DND-41 (cell line): ENCODE results near the gene MAP4K5.

Source experiments
- ATAC-seq: fragments of 200-7000 bp; cut with Tn5 transposase; 3 replicates; pipeline ENCODE4 v1.9.1; 2021; ENCODE audit warnings: low read depth; ENCODE audit not compliant: insufficient read depth
- DNase-seq: peaks from one replicate; pipeline ENCODE4 v3.0.0-alpha.2; 2020
- H2AFZ ChIP-seq: 2 replicates; pipeline ENCODE4 v1.6.0; 2012; ENCODE audit warnings: low read depth, low read length
- H3K27ac ChIP-seq: 2 replicates; pipeline ENCODE4 v1.5.1; 2012; ENCODE audit warnings: low read length, inconsistent platforms
- H3K27me3 ChIP-seq: fragments of 200-600 bp; sonication (generic); 2 replicates; pipeline ENCODE4 v1.6.0; 2012; ENCODE audit warnings: low read length, mild to moderate bottlenecking, inconsistent platforms; ENCODE audit not compliant: insufficient read depth, poor library complexity
- H3K36me3 ChIP-seq: 2 replicates; pipeline ENCODE4 v1.5.1; 2012; ENCODE audit warnings: low read length, inconsistent platforms; ENCODE audit not compliant: insufficient read depth
- H3K4me1 ChIP-seq: 2 replicates; pipeline ENCODE4 v1.5.1; 2012; ENCODE audit warnings: mild to moderate bottlenecking, low read length; ENCODE audit not compliant: insufficient read depth
- H3K4me2 ChIP-seq: 2 replicates; pipeline ENCODE4 v1.6.0; 2012; ENCODE audit warnings: mild to moderate bottlenecking, moderate library complexity, low read length, inconsistent platforms; ENCODE audit not compliant: insufficient read depth
- H3K4me3 ChIP-seq, 2 experiments: fragments of 200-600 bp in 1 of 2; shearing (Covaris generic) in 1 of 2; 2 replicates each; pipeline ENCODE4 v1.5.1; 2012 to 2016; ENCODE audit warnings: inconsistent platforms in 2 of 2, low read length in 2 of 2, mild to moderate bottlenecking in 2 of 2, low read depth in 1 of 2, moderate library complexity in 1 of 2
- H3K79me2 ChIP-seq: 2 replicates; pipeline ENCODE4 v1.6.0; 2012; ENCODE audit warnings: low read length, inconsistent platforms; ENCODE audit not compliant: insufficient read depth
- H3K9ac ChIP-seq: 2 replicates; pipeline ENCODE4 v1.6.0; 2012; ENCODE audit warnings: low read depth, mild to moderate bottlenecking, inconsistent platforms, low read length, moderate library complexity
- H3K9me3 ChIP-seq: 2 replicates; pipeline ENCODE4 v1.5.1; 2012; ENCODE audit warnings: low read length, moderate library complexity, mild to moderate bottlenecking, inconsistent platforms; ENCODE audit not compliant: insufficient read depth, severe bottlenecking
- H4K20me1 ChIP-seq: 2 replicates; pipeline ENCODE4 v1.6.0; 2012; ENCODE audit warnings: low read length; ENCODE audit not compliant: insufficient read depth
- EZH2 ChIP-seq: IDR thresholded peaks from 3 replicates; pipeline ENCODE4 v1.6.1; 2012; ENCODE audit warnings: borderline replicate concordance, low read depth, mild to moderate bottlenecking, moderate library complexity, low read length, inconsistent platforms; ENCODE audit not compliant: severe bottlenecking
- TF ChIP-seq, protein P1 (sequence below): IDR thresholded peaks from 2 replicates; pipeline ENCODE4 v1.5.1; 2012; ENCODE audit warnings: borderline replicate concordance, low read length, moderate library complexity, mild to moderate bottlenecking; ENCODE audit not compliant: poor library complexity, severe bottlenecking; ENCODE audit errors: extremely low read depth

The MAP4K5 gene

DNA sequence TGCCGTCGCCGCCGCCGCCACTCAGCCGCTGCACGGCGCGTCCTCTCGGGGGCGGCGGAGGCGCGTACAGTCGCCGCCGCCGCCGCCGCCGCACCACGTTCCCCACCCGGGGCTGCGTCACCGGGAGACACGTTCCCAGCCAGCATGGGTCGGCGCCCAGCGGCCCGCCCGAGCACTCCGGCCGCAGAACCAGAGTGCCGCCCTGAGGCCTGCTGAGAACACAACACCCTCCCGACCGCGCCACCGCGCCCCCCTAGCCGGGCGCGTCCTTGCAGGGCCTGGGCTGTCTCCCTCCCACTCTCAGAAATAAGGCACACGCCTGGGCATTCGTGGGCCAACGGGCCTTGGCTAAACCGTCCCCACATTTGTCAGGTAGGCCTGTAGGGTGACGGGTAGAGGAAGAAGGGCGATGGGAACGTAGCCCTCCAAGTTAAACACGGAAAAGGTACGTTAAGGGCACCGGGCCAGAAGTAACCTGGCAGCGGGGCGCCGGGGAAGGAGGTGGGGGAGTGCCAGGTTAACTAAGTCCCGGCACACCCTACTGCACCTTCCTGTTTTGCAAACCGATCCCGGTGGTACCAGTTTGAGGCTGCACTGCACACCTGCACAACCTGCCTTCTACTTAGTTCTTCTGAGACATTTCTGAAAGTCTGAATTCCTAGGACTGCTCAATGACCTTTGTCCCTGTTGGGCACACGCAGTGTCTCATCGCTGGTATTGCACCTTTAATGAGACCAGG, at the start of gene MAP4K5:
Gene MAP4K5, minus strand, starts transcription at position 68 of the 739 bp plus-strand sequence. CDS start 520 bp downstream, outside the sequence.
- no peaks in the 10 kb centered on the region for H3K27me3 ChIP-seq
- H4K20me1 ChIP-seq = peaks cover 23% of the 10 kb centered on the region
- H3K4me2 ChIP-seq = peak within 1 kb of the TSS; percentile 98
- no peak for TF ChIP-seq EZH2
- TF ChIP-seq, protein P1, sequence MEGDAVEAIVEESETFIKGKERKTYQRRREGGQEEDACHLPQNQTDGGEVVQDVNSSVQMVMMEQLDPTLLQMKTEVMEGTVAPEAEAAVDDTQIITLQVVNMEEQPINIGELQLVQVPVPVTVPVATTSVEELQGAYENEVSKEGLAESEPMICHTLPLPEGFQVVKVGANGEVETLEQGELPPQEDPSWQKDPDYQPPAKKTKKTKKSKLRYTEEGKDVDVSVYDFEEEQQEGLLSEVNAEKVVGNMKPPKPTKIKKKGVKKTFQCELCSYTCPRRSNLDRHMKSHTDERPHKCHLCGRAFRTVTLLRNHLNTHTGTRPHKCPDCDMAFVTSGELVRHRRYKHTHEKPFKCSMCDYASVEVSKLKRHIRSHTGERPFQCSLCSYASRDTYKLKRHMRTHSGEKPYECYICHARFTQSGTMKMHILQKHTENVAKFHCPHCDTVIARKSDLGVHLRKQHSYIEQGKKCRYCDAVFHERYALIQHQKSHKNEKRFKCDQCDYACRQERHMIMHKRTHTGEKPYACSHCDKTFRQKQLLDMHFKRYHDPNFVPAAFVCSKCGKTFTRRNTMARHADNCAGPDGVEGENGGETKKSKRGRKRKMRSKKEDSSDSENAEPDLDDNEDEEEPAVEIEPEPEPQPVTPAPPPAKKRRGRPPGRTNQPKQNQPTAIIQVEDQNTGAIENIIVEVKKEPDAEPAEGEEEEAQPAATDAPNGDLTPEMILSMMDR = peak; percentile 92
- DNase-seq (peak; percentile 91), ATAC-seq (peak; percentile 93)
- H3K9me3 ChIP-seq = peaks cover 2% of the 10 kb centered on the region
- peak within 1 kb of the TSS; percentile 100 for H2AFZ ChIP-seq
- peaks cover 45% of the 10 kb centered on the region for H3K79me2 ChIP-seq
- H3K36me3 ChIP-seq = peaks cover 15% of the 10 kb centered on the region; the same call in 1 of the 2 replicates
- H3K27ac ChIP-seq = peak within 1 kb of the TSS; percentile 72
- peaks cover 41% of the 10 kb centered on the region for H3K4me1 ChIP-seq
- peak within 1 kb of the TSS; percentile 66 to 72 for H3K4me3 ChIP-seq
- H3K9ac ChIP-seq = peak within 1 kb of the TSS; percentile 87

- Histone ChIP-seq H4K20me1 (no peaks in the 10 kb centered on the region), H3K4me2 (no peak overlapping the region), H3K36me3 (no peaks in the 10 kb centered on the region), H3K27me3 (no peaks in the 10 kb centered on the region), H3K27ac (no peak overlapping the region), H3K79me2 (no peaks in the 10 kb centered on the region), H3K9me3 (no peaks in the 10 kb centered on the region), H3K4me3 (no peak overlapping the region), H3K4me1 (no peaks in the 10 kb centered on the region), H2AFZ (no peak overlapping the region), H3K9ac (no peak overlapping the region)
- no peak for ATAC-seq
- TF ChIP-seq, protein P1 = no peak
- TF ChIP-seq EZH2 = no peak
- DNase-seq = no peak
Measured at GRCh38 chr14:50578433-50578832, 46.1 kb upstream of the MAP4K5 start.

- Histone ChIP-seq H2AFZ (no peak overlapping the region), H3K9me3 (no peaks in the 10 kb centered on the region), H4K20me1 (no peaks in the 10 kb centered on the region), H3K27me3 (no peaks in the 10 kb centered on the region), H3K4me1 (no peaks in the 10 kb centered on the region), H3K79me2 (no peaks in the 10 kb centered on the region), H3K4me2 (no peak overlapping the region), H3K36me3 (no peaks in the 10 kb centered on the region), H3K27ac (no peak overlapping the region), H3K9ac (no peak overlapping the region), H3K4me3 (no peak overlapping the region)
- DNase-seq (no peak), ATAC-seq (no peak)
- TF ChIP-seq, protein P1 = no peak
- no peak for TF ChIP-seq EZH2
Measured at GRCh38 chr14:50577982-50578381, 45.6 kb upstream of the MAP4K5 start.
